Vagina (tissue), 2 donors: ENCODE data around the gene PDE3B.

Source experiments
- CTCF ChIP-seq, 3 experiments: fragments of 450-650 bp in 2 of 3; fragments of 200-600 bp in 1 of 3; sonication (generic) in 1 of 3; IDR thresholded peaks; one replicate each; pipeline ENCODE4 v1.5.1; 2017 to 2019; ENCODE audit warnings: antibody characterized with exemption in 3 of 3, mild to moderate bottlenecking in 2 of 3, moderate library complexity in 2 of 3
- POLR2A ChIP-seq, 2 donors: fragments of 450-650 bp; IDR thresholded peaks; one replicate each; pipeline ENCODE4 v1.6.1; 2017; ENCODE audit warnings: antibody characterized with exemption in 2 of 2, mild to moderate bottlenecking in 2 of 2, moderate library complexity in 2 of 2

DNA sequence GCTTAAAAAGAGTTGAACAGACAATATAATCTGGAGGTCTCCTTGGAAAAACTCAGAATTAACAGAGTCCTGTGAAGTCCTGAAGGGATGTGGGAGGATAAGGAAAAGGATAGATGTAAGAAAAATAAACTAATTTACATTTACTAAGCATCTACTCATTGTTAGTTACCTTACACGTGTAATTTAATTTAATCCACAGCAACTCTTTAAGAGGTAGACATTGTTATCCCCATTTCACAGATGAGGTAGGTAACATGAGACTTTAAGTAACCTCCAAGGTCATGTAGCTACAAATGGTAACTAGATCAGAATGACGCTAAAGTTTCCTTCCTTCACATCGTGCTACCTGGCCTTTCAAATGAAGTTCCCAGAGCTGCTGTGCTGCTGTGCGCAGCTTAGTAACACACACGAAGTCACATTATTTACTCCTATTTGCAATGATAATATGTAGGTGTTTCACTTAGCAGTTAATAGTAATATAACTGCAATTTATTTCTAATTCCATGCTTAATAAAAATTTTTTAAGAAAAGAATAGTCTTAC is 5.7 kb upstream of the PDE3B start:
- TF ChIP-seq CTCF (IDR thresholded peaks at IDR 0.05) (no peak), POLR2A (IDR thresholded peaks at IDR 0.05) (no peak)
